HG03521 (cell line): ENCODE data around the gene MPV17.
"Not testable (repeated sequence)": the region's sequence is repeated elsewhere in the genome, so short reads cannot be mapped to it uniquely, and the experiment has no call there.

Experiments used
- ATAC-seq: cut with Tn5 transposase; IDR thresholded peaks from one replicate; pipeline ENCODE4 v1.9.1; 2021; ENCODE audit warnings: mild to moderate bottlenecking, moderate library complexity; ENCODE audit not compliant: unreplicated experiment

Gene MPV17

GRCh38 chr2:27270131-27270530 is 52.8 kb downstream of the MPV17 start:
- ATAC-seq, result no peak

GRCh38 chr2:27268296-27268695 is 54.6 kb downstream of the MPV17 start:
- ATAC-seq, result not testable (repeated sequence)

GRCh38 chr2:27265536-27265870 is 57.4 kb downstream of the MPV17 start:
- no peak for ATAC-seq

- no peak for ATAC-seq
Observed at GRCh38 chr2:27264753-27265535, 58.0 kb downstream of the MPV17 start.

GRCh38 chr2:27264253-27264752 is 58.6 kb downstream of the MPV17 start:
- no peak for ATAC-seq

GRCh38 chr2:27263287-27264252 is 59.3 kb downstream of the MPV17 start:
- ATAC-seq, result no peak

- ATAC-seq, result no peak
Observed at GRCh38 chr2:27262379-27263286, 60.3 kb downstream of the MPV17 start, which contains the start of gene SLC30A3. SLC30A3 (minus strand) TSS chr2:27263047; CDS start chr2:27262906, 141 bp downstream.

- no peak for ATAC-seq
Observed at GRCh38 chr2:27261926-27262298, 61.0 kb downstream of the MPV17 start.

- no peak for ATAC-seq
Observed at GRCh38 chr2:27261241-27261925, 61.5 kb downstream of the MPV17 start.
